Lower lobe of right lung (tissue), 2 donors: ENCODE data around the gene SEMA4F. TPM values are rescaled to one million over a fixed set of nuclear protein-coding genes. Genes with fewer than 3 reads are reported as not detected.
A peak's percentile ranks its signal among the peaks of the same experiment; 100 is the strongest.

Source experiments
- ATAC-seq, 2 donors: fragments of 200-7000 bp; cut with Tn5 transposase; one replicate each; pipeline ENCODE4 v1.9.1; 2020 to 2022; ENCODE audit warnings: mild to moderate bottlenecking in 2 of 2, moderate library complexity in 2 of 2
- DNase-seq: peaks from one replicate; pipeline ENCODE4 v3.0.0-alpha.2; 2020
- H3K27ac ChIP-seq: fragments of 200-600 bp; one replicate; pipeline ENCODE4 v1.8.0; 2022
- H3K27me3 ChIP-seq: fragments of 200-600 bp; one replicate; pipeline ENCODE4 v1.8.0; 2022; ENCODE audit warnings: low read depth
- H3K36me3 ChIP-seq: fragments of 200-600 bp; one replicate; pipeline ENCODE4 v1.8.0; 2022; ENCODE audit warnings: mild to moderate bottlenecking
- H3K4me1 ChIP-seq: fragments of 200-600 bp; one replicate; pipeline ENCODE4 v1.8.0; 2022
- H3K4me3 ChIP-seq: fragments of 200-600 bp; one replicate; pipeline ENCODE4 v1.8.0; 2022; ENCODE audit warnings: mild to moderate bottlenecking
- H3K9me3 ChIP-seq: fragments of 200-600 bp; one replicate; pipeline ENCODE4 v1.8.0; 2022
- CTCF ChIP-seq: fragments of 200-600 bp; IDR thresholded peaks from one replicate; pipeline ENCODE4 v1.8.0; 2022; ENCODE audit warnings: antibody characterized with exemption, mild to moderate bottlenecking
- intact Hi-C: fragments of 100-400 bp; cut with DNase I; formaldehyde crosslinking; loops from one replicate; pipeline ENCODE4 v1.11.0; 2022
- total RNA-seq: library from RNA; stranded (reverse); fragmentation: NEBNext Ultra II Directional; extraction: Animal tissue kit (Norgen Biotek cat#: 25700); gene quantifications from one replicate; pipeline ENCODE4 v1.2.1, GENCODE V29; 2021
- donor health status: DM: no; HTN: yes; CAD: no; lungs with severe emphysema.

Gene SEMA4F
- total RNA-seq, 1 donor from 2014 or later, result 12.0 TPM

DNA sequence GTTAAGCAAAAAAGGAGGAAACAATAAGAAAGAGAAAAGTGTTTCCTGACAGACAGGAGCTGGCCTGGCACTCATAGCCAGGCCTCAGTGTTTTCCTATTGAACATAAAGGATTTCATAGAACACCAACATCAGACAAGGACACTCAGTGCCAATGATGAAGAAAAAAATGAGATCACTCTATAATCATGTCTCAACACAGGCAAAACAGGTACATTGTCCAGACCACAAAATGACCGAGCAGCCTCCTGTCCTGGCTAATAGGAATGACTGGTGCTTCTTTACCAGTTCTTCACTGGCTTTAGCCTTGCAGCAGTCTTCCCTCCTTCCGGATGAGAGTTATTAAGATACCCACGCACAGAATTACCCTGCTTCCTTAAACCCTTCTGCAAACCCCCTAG is 35.6 kb downstream of the SEMA4F start:
- TF ChIP-seq CTCF, result no peak
- ATAC-seq, result no peak
- intact Hi-C loops, result no loop called here
- H3K4me1 ChIP-seq, result no peaks in the 10 kb centered on the region
- H3K27me3 ChIP-seq, result no peaks in the 10 kb centered on the region
- no peaks in the 10 kb centered on the region for H3K9me3 ChIP-seq
- no peak overlapping the region for H3K4me3 ChIP-seq
- no peak overlapping the region for H3K27ac ChIP-seq
- H3K36me3 ChIP-seq, result no peaks in the 10 kb centered on the region
- DNase-seq, result no peak

GRCh38 chr2:74690571-74690970 is 36.5 kb downstream of the SEMA4F start:
- Histone ChIP-seq H3K27ac (no peak overlapping the region), H3K36me3 (no peaks in the 10 kb centered on the region), H3K4me3 (no peak overlapping the region), H3K4me1 (no peaks in the 10 kb centered on the region), H3K9me3 (no peaks in the 10 kb centered on the region), H3K27me3 (no peaks in the 10 kb centered on the region)
- intact Hi-C loops, result no loop called here
- DNase-seq (no peak), ATAC-seq (peak; percentile 81 to 87)
- TF ChIP-seq CTCF, result peak; percentile 71

DNA sequence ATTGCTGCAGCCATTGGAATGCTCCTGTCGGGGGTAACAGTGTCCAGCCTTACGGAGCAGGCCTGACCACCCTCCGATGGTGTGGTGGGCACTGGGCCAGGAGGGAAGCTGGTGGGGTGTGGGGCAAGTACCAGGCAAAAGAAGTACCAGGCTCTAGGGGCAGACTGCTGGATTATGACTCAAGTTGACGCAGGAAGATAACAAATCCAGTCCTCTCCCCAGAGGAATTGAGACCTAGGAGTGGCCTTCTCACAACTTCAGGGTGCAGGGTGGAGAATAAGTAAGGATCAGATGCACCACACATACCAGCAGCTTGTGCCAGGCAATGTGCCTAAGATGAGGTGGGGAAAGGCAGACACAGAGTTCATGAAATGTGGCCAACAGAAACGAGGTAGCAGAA is 37.9 kb downstream of the SEMA4F start:
- Histone ChIP-seq H3K36me3 (no peaks in the 10 kb centered on the region), H3K9me3 (no peaks in the 10 kb centered on the region), H3K27me3 (no peaks in the 10 kb centered on the region), H3K4me3 (no peak overlapping the region), H3K4me1 (no peaks in the 10 kb centered on the region), H3K27ac (no peak overlapping the region)
- TF ChIP-seq CTCF, result no peak
- intact Hi-C loops, result no loop called here
- DNase-seq, result no peak
- ATAC-seq, result no peak

- Histone ChIP-seq H3K9me3 (no peaks in the 10 kb centered on the region), H3K27ac (no peak overlapping the region), H3K27me3 (no peaks in the 10 kb centered on the region), H3K4me1 (no peaks in the 10 kb centered on the region), H3K36me3 (no peaks in the 10 kb centered on the region), H3K4me3 (no peak overlapping the region)
- no peak for DNase-seq
- intact Hi-C loops, result no loop called here
- TF ChIP-seq CTCF, result no peak
- no peak for ATAC-seq
Observed at GRCh38 chr2:74693213-74693612, 39.2 kb downstream of the SEMA4F start.

DNA sequence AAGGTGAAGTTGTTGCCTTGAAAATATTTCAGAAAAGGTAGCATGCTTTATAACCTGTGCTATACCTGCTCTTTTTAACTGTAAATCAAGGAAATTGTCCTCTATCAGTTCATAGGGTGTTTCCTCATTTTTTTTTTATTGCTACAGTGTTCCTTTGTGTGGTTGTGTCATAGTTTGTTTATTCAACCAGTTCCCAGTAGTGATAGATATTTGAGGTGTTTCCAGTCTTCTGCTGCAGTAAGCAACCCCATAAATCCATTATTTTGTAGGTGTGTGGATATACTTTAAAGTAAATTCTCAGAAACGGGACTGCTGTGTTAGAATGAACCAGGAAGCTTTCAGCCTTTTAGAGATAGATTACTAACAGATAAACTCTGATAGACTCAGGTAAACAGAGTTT is 39.6 kb downstream of the SEMA4F start:
- intact Hi-C loops, result no loop called here
- H3K4me1 ChIP-seq, result no peaks in the 10 kb centered on the region

More for the DNA sequence above, 39.6 kb downstream of the SEMA4F start:
- TF ChIP-seq CTCF, result no peak
- Histone ChIP-seq H3K27me3 (no peaks in the 10 kb centered on the region), H3K9me3 (no peaks in the 10 kb centered on the region), H3K4me3 (no peak overlapping the region), H3K27ac (no peak overlapping the region), H3K36me3 (no peaks in the 10 kb centered on the region)
- DNase-seq (no peak), ATAC-seq (no peak)
